Epithelial cell of proximal tubule (primary cell): ENCODE results near the gene OPA1. TPM values are rescaled to one million over a fixed set of nuclear protein-coding genes. Genes with fewer than 3 reads are reported as not detected.

Experiments
- DNase-seq: peaks from one replicate; pipeline ENCODE4 v3.0.0-alpha.2; 2011; ENCODE audit warnings: low read depth
- H3K4me3 ChIP-seq: 2 replicates; pipeline ENCODE4 v1.5.1; 2011; ENCODE audit warnings: low read depth, mild to moderate bottlenecking, low read length
- total RNA-seq: library from RNA; depleted of rRNA; stranded (reverse); fragments of >200 nt; gene quantifications from 2 replicates; pipeline ENCODE4 v1.2.3, GENCODE V29; 2015
- TF ChIP-seq, protein P1 (sequence below): conservative IDR thresholded peaks from 2 replicates; pipeline ENCODE4 v1.5.1; 2012; ENCODE audit warnings: low read depth, mild to moderate bottlenecking, low read length

The OPA1 gene, protein sequence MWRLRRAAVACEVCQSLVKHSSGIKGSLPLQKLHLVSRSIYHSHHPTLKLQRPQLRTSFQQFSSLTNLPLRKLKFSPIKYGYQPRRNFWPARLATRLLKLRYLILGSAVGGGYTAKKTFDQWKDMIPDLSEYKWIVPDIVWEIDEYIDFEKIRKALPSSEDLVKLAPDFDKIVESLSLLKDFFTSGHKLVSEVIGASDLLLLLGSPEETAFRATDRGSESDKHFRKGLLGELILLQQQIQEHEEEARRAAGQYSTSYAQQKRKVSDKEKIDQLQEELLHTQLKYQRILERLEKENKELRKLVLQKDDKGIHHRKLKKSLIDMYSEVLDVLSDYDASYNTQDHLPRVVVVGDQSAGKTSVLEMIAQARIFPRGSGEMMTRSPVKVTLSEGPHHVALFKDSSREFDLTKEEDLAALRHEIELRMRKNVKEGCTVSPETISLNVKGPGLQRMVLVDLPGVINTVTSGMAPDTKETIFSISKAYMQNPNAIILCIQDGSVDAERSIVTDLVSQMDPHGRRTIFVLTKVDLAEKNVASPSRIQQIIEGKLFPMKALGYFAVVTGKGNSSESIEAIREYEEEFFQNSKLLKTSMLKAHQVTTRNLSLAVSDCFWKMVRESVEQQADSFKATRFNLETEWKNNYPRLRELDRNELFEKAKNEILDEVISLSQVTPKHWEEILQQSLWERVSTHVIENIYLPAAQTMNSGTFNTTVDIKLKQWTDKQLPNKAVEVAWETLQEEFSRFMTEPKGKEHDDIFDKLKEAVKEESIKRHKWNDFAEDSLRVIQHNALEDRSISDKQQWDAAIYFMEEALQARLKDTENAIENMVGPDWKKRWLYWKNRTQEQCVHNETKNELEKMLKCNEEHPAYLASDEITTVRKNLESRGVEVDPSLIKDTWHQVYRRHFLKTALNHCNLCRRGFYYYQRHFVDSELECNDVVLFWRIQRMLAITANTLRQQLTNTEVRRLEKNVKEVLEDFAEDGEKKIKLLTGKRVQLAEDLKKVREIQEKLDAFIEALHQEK
- total RNA-seq = 41.1 and 59.0 TPM in 2 replicates

DNA sequence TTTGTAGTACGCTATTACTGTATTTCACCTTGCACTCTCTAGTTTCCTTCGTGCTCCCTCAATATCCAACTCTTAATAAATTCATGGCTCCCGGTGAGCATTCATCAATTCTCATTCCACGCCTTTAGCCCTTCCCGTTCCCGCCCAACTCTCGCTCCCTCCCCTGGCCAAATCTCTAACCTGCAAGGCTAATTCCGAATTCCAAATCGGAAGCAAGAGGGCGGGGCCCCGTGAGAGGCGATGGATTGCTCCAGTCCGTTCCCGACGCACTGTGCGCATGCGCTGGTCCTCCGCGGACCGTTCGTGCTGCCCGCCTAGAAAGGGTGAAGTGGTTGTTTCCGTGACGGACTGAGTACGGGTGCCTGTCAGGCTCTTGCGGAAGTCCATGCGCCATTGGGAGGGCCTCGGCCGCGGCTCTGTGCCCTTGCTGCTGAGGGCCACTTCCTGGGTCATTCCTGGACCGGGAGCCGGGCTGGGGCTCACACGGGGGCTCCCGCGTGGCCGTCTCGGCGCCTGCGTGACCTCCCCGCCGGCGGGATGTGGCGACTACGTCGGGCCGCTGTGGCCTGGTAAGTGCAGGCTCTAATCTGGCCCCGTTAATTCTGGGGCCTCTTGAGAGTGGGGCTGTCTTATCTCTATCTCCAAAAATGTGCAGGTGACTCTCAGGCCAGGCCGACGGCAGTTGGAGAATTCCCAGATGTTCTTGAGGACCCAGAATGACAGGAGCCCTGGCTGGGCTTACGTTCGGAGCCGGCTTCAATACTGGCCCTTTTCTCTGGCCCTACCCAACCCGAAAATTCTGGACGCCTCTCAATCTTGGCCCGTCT is at the start of gene OPA1:
Gene OPA1, plus strand, starts transcription at position 368 of the 827 bp plus-strand sequence. Its CDS starts 170 bp downstream, at position 538.
- TF ChIP-seq, protein P1, sequence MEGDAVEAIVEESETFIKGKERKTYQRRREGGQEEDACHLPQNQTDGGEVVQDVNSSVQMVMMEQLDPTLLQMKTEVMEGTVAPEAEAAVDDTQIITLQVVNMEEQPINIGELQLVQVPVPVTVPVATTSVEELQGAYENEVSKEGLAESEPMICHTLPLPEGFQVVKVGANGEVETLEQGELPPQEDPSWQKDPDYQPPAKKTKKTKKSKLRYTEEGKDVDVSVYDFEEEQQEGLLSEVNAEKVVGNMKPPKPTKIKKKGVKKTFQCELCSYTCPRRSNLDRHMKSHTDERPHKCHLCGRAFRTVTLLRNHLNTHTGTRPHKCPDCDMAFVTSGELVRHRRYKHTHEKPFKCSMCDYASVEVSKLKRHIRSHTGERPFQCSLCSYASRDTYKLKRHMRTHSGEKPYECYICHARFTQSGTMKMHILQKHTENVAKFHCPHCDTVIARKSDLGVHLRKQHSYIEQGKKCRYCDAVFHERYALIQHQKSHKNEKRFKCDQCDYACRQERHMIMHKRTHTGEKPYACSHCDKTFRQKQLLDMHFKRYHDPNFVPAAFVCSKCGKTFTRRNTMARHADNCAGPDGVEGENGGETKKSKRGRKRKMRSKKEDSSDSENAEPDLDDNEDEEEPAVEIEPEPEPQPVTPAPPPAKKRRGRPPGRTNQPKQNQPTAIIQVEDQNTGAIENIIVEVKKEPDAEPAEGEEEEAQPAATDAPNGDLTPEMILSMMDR = peak; percentile 12
- peak; percentile 82 for DNase-seq
- peak within 1 kb of the TSS; percentile 88 for H3K4me3 ChIP-seq

DNA sequence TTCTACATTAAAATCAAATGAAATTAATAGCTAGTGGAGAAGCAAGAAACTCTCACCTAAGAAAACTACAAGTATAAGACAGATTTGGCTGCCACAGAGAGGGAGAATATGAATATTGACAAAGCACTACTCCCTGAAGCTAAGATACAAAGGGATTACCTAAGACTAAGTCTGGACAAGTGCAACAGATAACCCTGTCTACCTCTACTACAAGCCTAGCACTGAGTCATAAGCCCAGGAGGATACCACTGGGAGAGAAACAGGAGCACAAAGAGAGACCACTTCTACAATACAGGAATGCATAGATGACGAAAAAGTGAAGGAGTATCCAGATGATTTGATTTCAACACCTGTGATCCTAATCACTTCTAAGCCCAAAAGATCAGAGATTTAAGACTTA is 48.7 kb upstream of the OPA1 start:
- H3K4me3 ChIP-seq = no peak overlapping the region
- no peak for DNase-seq
- TF ChIP-seq, protein P1 = no peak

DNA sequence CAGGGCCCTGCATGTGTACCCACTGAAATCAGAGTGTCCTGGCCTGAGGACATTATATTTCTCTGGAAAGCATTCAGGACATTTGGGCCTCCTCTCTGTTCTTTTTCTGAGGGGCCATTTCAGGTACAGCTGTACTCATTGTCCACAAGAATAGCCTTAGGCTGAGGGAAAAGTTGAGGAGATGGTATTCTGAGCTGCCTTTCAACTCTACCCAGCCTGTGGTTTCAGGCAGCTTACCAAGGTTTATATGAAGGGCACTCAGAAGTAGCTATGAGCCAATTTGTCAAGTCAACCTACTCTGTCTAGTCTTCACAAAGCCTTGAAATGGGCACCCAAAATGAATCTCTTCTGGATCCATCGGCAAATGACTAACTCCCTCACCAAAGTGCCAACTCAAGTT is 47.7 kb upstream of the OPA1 start:
- H3K4me3 ChIP-seq = no peak overlapping the region
- TF ChIP-seq, protein P1 = no peak
- DNase-seq = no peak

DNA sequence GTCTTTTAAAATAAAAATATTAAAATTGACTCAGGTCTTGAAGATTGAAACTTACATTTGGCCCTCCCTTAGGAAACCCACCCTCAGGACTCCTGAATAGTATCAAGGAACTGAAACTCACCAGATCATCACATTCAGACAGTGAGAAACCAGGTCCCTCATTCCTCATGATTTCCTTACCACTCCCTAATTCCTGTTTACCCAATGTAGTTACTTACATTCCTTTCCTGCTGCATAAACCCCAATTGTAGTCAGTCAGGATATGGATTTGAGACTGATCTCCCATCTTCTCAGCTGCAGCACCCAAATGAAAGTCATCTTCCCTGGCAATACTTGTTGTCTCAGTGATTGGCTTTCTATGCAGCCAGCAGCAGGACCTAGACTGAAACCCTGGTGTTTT is 46.9 kb upstream of the OPA1 start:
- TF ChIP-seq, protein P1 = no peak
- DNase-seq = no peak
- no peak overlapping the region for H3K4me3 ChIP-seq

DNA sequence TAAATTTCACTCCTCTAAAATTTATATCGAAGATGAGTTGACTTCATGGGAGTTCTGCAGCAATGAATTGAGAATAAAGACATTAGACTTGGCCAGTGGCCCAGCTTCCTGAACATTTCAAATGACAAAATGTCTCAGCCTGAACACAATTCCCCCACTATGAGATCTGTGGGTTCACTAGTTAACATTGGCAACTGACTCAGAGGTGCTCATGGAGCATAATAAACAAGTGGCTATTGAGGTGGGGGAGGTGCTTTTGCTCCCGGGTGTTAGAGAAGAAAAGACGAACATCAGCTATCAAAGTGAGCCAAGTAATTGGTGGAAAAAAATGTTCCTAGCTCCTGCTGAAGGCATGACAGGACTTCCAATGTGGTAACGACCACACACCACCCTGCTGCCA is 44.6 kb upstream of the OPA1 start:
- DNase-seq = no peak

DNA sequence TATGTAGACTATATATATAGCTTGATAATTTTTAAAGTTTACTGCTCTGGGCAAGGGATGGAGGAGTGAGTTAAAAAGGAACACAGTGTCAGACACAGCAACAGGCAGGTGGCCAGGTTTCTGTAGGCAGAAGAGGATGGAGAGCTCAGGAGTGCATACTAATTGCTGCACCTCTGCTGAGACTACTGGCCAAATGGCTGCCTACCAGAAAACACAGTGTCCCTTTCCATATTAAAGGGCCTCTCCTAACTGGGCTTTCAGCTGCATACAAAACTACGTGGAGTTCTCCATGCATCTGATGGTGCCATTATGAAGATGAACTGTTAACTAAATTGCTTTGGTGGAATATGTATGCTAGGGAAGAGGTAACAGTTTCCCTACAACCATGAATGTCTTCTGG is 40.1 kb upstream of the OPA1 start:
- H3K4me3 ChIP-seq = no peak overlapping the region
- TF ChIP-seq, protein P1 = no peak
- no peak for DNase-seq

More for the DNA sequence above, 44.6 kb upstream of the OPA1 start:
- TF ChIP-seq, protein P1 = no peak
- H3K4me3 ChIP-seq = no peak overlapping the region
